Adrenal gland (tissue), 5 donors: Measurements from ENCODE around the gene ALX3.

Experiments
- CTCF ChIP-seq, 6 experiments: fragments of 450-650 bp in 4 of 6; fragments of 200-600 bp in 2 of 6; sonication (generic) in 1 of 6; IDR thresholded peaks; 1 replicate in 5 of 6; 2 replicates in 1 of 6; pipeline versions ENCODE4 v1.5.1 to v1.8.0; 2016 to 2021; ENCODE audit warnings: antibody characterized with exemption in 6 of 6, mild to moderate bottlenecking in 2 of 6, moderate library complexity in 1 of 6
- POLR2A ChIP-seq, 2 donors: fragments of 450-650 bp; IDR thresholded peaks; one replicate each; pipeline ENCODE4 v1.6.1; 2017; ENCODE audit warnings: antibody characterized with exemption in 2 of 2, mild to moderate bottlenecking in 2 of 2, moderate library complexity in 1 of 2
- donor health status: DM: no; HTN: no; CAD: no.

- TF ChIP-seq CTCF (IDR thresholded peaks at IDR 0.05) = no peak
- TF ChIP-seq POLR2A (IDR thresholded peaks at IDR 0.05) = no peak
Measured at GRCh38 chr1:110085671-110086070, 15.2 kb upstream of the ALX3 start.
